Astrocyte (in vitro differentiated cells and primary cell): Measurements from ENCODE around the gene KRT36.

Experiments
- CTCF ChIP-seq: IDR thresholded peaks from 2 replicates; pipeline ENCODE4 v1.5.1; 2011; ENCODE audit warnings: low read depth, mild to moderate bottlenecking, inconsistent platforms, low read length, moderate library complexity; ENCODE audit not compliant: insufficient read depth
- EZH2 ChIP-seq: IDR thresholded peaks from 2 replicates; pipeline ENCODE4 v1.6.1; 2012; ENCODE audit warnings: mild to moderate bottlenecking, low read length, inconsistent platforms; ENCODE audit not compliant: insufficient read depth

- no peak for TF ChIP-seq CTCF
- TF ChIP-seq EZH2, result no peak
Measured at GRCh38 chr17:41481036-41481435, 8.7 kb downstream of the KRT36 start, which contains the start of gene KRT35.
